LNCaP clone FGC (cell line): ENCODE data around the gene CRACR2A.

Experiments
- DNase-seq: peaks from one replicate; pipeline ENCODE4 v3.0.0-alpha.2; 2011; ENCODE audit warnings: low read depth
- H3K4me3 ChIP-seq: 2 replicates; pipeline ENCODE4 v1.5.1; 2011; ENCODE audit warnings: mild to moderate bottlenecking, low read depth, low read length, control low read depth
- CTCF ChIP-seq: IDR thresholded peaks from 2 replicates; pipeline ENCODE4 v1.5.1; 2012; ENCODE audit warnings: mild to moderate bottlenecking; ENCODE audit not compliant: control insufficient read depth, insufficient read depth; ENCODE audit errors: extremely low read depth

CRACR2A gene

GRCh38 chr12:3745152-3745551, 7.8 kb downstream of the CRACR2A start:
- no peak for DNase-seq
- TF ChIP-seq CTCF = no peak
- H3K4me3 ChIP-seq = no peak overlapping the region

- DNase-seq = no peak
These were observed 8.5 kb downstream of the CRACR2A start for GRCh38 chr12:3744229-3744901.

GRCh38 chr12:3743803-3744202, 9.1 kb downstream of the CRACR2A start:
- no peak for TF ChIP-seq CTCF
- DNase-seq = no peak
- H3K4me3 ChIP-seq = no peak overlapping the region

More at GRCh38 chr12:3744229-3744901, 8.5 kb downstream of the CRACR2A start:
- no peak overlapping the region for H3K4me3 ChIP-seq
- TF ChIP-seq CTCF = no peak

- TF ChIP-seq CTCF = no peak
- no peak for DNase-seq
- H3K4me3 ChIP-seq = no peak overlapping the region
These were observed 10.8 kb downstream of the CRACR2A start for GRCh38 chr12:3741882-3742672.

GRCh38 chr12:3740480-3741231, 12.3 kb downstream of the CRACR2A start:
- H3K4me3 ChIP-seq = no peak overlapping the region
- TF ChIP-seq CTCF = no peak
- DNase-seq = peak; percentile 14

- no peak for DNase-seq
- H3K4me3 ChIP-seq = no peak overlapping the region
- no peak for TF ChIP-seq CTCF
These were observed 17.5 kb downstream of the CRACR2A start for GRCh38 chr12:3735432-3735831.
